Ectodermal cell (in vitro differentiated cells): ENCODE results near the gene COL18A1.
"Not testable (repeated sequence)": the region's sequence is repeated elsewhere in the genome, so short reads cannot be mapped to it uniquely, and the experiment has no call there.

Source experiments
- H3K27ac ChIP-seq: 2 replicates; pipeline ENCODE4 v1.7.0; 2013; ENCODE audit warnings: mild to moderate bottlenecking, low read depth, low read length; ENCODE audit not compliant: insufficient read depth, poor library complexity, severe bottlenecking
- H3K27me3 ChIP-seq: 2 replicates; pipeline ENCODE4 v1.7.0; 2013; ENCODE audit warnings: mild to moderate bottlenecking, low read length; ENCODE audit not compliant: insufficient read depth, control insufficient read depth, poor library complexity, severe bottlenecking
- H3K36me3 ChIP-seq: one replicate; pipeline ENCODE4 v1.7.0; 2013; ENCODE audit warnings: low read length; ENCODE audit not compliant: control insufficient read depth, insufficient read depth
- H3K4me1 ChIP-seq: one replicate; pipeline ENCODE4 v1.7.0; 2013; ENCODE audit warnings: low read length; ENCODE audit not compliant: control insufficient read depth, insufficient read depth
- H3K4me3 ChIP-seq: 2 replicates; pipeline ENCODE4 v1.7.0; 2013; ENCODE audit warnings: low read depth, low read length, control low read depth; ENCODE audit not compliant: insufficient read depth
- H3K9me3 ChIP-seq: 2 replicates; pipeline ENCODE4 v1.7.0; 2013; ENCODE audit warnings: mild to moderate bottlenecking, low read length, moderate library complexity; ENCODE audit not compliant: control insufficient read depth
- WGBS, 2 experiments: methylation state at CpG; one replicate each; pipeline ENCODE4 v1.1.7; 2013; ENCODE audit warnings: missing lambda C conversion rate in 2 of 2; 5-methylcytosine and 5-hydroxymethylcytosine counted together

Gene COL18A1

GRCh38 chr21:45442686-45443594 is 38.0 kb downstream of the COL18A1 start:
- H3K4me3 ChIP-seq, H3K27ac ChIP-seq, H3K27me3 ChIP-seq, H3K9me3 ChIP-seq, H3K4me1 ChIP-seq, H3K36me3 ChIP-seq: not testable (repeated sequence)
- 96 to 97% methylated on average over 39 of the region's 39 CpGs for WGBS, 2 experiments

- Histone ChIP-seq H3K4me1 (peaks cover 5% of the 10 kb centered on the region), H3K4me3 (no peak overlapping the region), H3K27ac (no peak overlapping the region), H3K36me3 (no peaks in the 10 kb centered on the region), H3K27me3 (no peaks in the 10 kb centered on the region), H3K9me3 (no peaks in the 10 kb centered on the region)
- WGBS, 2 experiments, result 94 to 95% methylated on average over 27 of the region's 27 CpGs
Observed at GRCh38 chr21:45443595-45444181, 38.7 kb downstream of the COL18A1 start.

GRCh38 chr21:45444385-45444784 is 39.4 kb downstream of the COL18A1 start:
- 90 to 93% methylated on average over 19 of the region's 19 CpGs for WGBS, 2 experiments
- no peak overlapping the region for H3K27ac ChIP-seq
- H3K4me1 ChIP-seq, result no peaks in the 10 kb centered on the region
- no peaks in the 10 kb centered on the region for H3K36me3 ChIP-seq
- no peak overlapping the region for H3K4me3 ChIP-seq
- no peaks in the 10 kb centered on the region for H3K9me3 ChIP-seq
- no peaks in the 10 kb centered on the region for H3K27me3 ChIP-seq

GRCh38 chr21:45445369-45445768 is 40.4 kb downstream of the COL18A1 start:
- Histone ChIP-seq H3K27me3 (no peaks in the 10 kb centered on the region), H3K4me1 (no peaks in the 10 kb centered on the region), H3K27ac (no peak overlapping the region), H3K36me3 (no peaks in the 10 kb centered on the region), H3K9me3 (no peaks in the 10 kb centered on the region), H3K4me3 (no peak overlapping the region)
- 95% methylated on average over 9 of the region's 9 CpGs for WGBS, 2 experiments

- no peaks in the 10 kb centered on the region for H3K27me3 ChIP-seq
- no peaks in the 10 kb centered on the region for H3K36me3 ChIP-seq
- H3K4me3 ChIP-seq, result no peak overlapping the region
- no peaks in the 10 kb centered on the region for H3K9me3 ChIP-seq
- no peaks in the 10 kb centered on the region for H3K4me1 ChIP-seq
- 82% methylated on average over 8 of the region's 8 CpGs for WGBS, 2 experiments
- H3K27ac ChIP-seq, result no peak overlapping the region
Observed at GRCh38 chr21:45447821-45448220, 42.9 kb downstream of the COL18A1 start.

GRCh38 chr21:45448283-45448809 is 43.4 kb downstream of the COL18A1 start:
- Histone ChIP-seq H3K27ac (no peak overlapping the region), H3K4me3 (no peak overlapping the region), H3K27me3 (no peaks in the 10 kb centered on the region), H3K9me3 (no peaks in the 10 kb centered on the region), H3K4me1 (no peaks in the 10 kb centered on the region), H3K36me3 (no peaks in the 10 kb centered on the region)
- WGBS, 2 experiments, result 95 to 96% methylated on average over 20 of the region's 20 CpGs

DNA sequence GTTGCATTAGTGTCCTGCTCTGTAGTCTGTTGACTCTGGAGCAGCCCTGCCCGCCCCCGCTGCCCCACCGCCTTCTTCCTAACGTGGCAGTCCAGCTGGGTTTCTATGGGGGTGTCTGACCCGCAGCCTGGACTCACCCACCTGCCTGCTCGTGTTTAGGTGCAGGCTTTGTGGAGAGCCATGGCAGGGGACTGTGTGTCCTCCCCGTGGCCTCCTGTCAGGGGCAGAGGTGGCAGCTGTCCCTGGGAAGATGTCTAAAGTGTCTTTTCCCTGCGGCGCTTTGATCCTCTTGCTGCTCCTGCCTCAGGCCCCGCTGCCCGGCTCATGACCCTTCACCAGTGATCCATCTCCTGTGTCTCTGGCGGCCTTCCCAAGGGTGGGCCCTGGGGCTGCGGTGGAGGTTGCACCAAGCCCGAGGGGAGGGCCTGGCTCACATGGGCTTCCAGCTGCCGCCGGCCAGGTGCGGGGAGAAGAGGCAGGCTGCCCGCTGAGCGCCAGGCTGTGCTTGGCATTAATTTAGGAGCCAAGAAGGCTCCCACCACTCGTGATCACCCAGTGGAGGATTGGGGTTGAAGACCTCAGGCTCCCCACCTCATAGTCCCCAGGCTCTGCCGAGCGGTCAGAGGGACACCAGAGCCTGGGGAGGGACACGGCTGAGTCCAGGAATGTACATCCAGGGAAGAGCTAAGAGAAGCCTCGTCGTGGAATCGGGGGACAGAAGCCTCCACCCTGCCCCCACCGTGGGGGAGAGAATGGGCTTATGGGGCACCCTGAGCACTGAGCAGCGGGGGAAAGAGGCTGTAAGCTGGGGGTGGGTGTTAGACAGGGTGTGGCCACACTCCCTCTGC is 44.1 kb downstream of the COL18A1 start:
- Histone ChIP-seq H3K27ac (no peak overlapping the region), H3K9me3 (no peaks in the 10 kb centered on the region), H3K36me3 (no peaks in the 10 kb centered on the region), H3K4me3 (no peak overlapping the region), H3K27me3 (no peaks in the 10 kb centered on the region), H3K4me1 (peaks cover 4% of the 10 kb centered on the region)
- WGBS, 2 experiments, result 93 to 95% methylated on average over 28 of the region's 28 CpGs

- no peaks in the 10 kb centered on the region for H3K27me3 ChIP-seq
- H3K4me1 ChIP-seq, result peaks cover 12% of the 10 kb centered on the region
- no peak overlapping the region for H3K27ac ChIP-seq
- WGBS, 2 experiments, result 95% methylated on average over 22 of the region's 22 CpGs
- no peaks in the 10 kb centered on the region for H3K36me3 ChIP-seq
- no peak overlapping the region for H3K4me3 ChIP-seq
- H3K9me3 ChIP-seq, result no peaks in the 10 kb centered on the region
Observed at GRCh38 chr21:45449658-45450422, 44.9 kb downstream of the COL18A1 start.

DNA sequence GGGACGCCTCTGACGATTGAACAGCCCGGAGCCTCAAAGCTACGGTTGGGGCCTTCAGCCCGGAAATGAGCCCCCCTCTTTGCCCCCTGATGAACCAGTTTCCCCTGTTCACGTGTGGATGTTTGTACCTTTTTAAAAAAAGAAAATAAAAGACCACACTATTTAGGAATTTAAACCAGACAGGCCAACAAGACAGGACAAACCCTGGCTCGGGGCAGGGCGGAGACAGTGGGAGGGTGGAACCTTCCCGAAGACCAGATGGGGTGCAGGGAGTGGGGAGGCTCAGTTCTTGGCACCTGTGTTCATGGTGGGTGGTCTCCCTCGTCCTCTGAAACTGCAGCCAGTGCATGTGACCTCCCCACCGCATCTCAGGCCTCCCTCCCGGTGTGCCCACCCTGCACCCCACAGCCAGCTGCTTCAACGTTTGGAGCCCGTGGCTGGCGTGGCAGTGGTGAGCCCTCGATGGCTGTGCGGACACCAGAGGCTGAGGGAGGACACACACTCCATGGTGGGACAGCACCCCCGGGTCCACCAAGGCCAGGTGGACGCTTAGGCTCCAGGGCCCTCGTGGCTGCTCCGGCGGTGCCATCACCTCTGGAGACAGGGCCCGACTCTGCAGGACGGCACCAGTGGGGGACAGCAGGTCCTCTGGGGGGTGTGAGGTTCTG is 45.6 kb downstream of the COL18A1 start:
- 94% methylated on average over 23 to 24 of the region's 24 CpGs for WGBS, 2 experiments
- Histone ChIP-seq H3K27me3 (no peaks in the 10 kb centered on the region), H3K27ac (no peak overlapping the region), H3K4me3 (no peak overlapping the region), H3K36me3 (no peaks in the 10 kb centered on the region), H3K9me3 (no peaks in the 10 kb centered on the region), H3K4me1 (peaks cover 14% of the 10 kb centered on the region)
